Measurements from ENCODE around the gene COL9A1. TPM values are rescaled to one million over a fixed set of nuclear protein-coding genes. Genes with fewer than 3 reads are reported as not detected.

Gene COL9A1
- total RNA-seq, 1 donor from 2014 or later, result 8.1 TPM

DNA sequence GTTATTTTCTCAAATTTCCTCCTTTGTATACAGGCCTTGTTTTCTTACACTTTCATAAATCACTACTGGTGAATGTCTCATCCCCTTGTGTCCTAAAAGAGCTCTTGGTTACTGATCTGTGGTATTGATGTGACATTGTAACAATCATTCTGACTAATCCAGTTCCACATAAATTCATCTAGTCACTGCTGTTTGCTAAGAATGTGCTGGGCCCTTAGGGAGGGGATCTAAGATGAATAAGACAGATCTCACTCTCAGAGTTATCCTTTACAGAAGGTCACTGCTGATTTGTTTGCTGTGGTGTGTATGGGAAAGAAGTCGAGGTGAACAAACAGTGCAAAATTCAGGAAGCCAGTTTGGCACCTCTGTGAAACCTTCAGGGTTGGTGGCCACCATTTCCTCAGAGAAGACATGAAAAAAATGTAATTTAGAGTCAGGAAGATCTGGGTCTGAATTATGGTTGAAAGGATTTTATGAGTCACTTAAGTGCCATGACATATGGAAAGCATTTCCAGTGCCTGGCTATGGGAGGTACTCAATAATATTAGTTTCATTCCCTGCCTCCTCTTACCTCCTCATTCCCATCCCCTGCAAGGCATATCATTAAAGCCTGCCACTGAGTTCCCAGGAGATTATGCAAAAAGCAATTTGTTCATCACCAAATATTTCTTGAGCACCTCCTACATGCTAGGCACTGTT is 121.8 kb downstream of the COL9A1 start:
- no peak overlapping the region for H3K4me3 Mint-ChIP-seq (ENCODE audit: low read depth)
- no peak for DNase-seq (ENCODE audit: low spot score, unreplicated experiment)
- peaks cover 8% of the 10 kb centered on the region for H3K9me3 Mint-ChIP-seq (ENCODE audit: low read depth)
- TF ChIP-seq, protein P1, sequence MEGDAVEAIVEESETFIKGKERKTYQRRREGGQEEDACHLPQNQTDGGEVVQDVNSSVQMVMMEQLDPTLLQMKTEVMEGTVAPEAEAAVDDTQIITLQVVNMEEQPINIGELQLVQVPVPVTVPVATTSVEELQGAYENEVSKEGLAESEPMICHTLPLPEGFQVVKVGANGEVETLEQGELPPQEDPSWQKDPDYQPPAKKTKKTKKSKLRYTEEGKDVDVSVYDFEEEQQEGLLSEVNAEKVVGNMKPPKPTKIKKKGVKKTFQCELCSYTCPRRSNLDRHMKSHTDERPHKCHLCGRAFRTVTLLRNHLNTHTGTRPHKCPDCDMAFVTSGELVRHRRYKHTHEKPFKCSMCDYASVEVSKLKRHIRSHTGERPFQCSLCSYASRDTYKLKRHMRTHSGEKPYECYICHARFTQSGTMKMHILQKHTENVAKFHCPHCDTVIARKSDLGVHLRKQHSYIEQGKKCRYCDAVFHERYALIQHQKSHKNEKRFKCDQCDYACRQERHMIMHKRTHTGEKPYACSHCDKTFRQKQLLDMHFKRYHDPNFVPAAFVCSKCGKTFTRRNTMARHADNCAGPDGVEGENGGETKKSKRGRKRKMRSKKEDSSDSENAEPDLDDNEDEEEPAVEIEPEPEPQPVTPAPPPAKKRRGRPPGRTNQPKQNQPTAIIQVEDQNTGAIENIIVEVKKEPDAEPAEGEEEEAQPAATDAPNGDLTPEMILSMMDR (IDR thresholded peaks at IDR 0.05; ENCODE audit: unreplicated experiment), result no peak
- no peaks in the 10 kb centered on the region for H3K27me3 Mint-ChIP-seq
- peaks cover 5% of the 10 kb centered on the region for H3K36me3 Mint-ChIP-seq (ENCODE audit: insufficient read depth)
- no peak overlapping the region for H3K27ac Mint-ChIP-seq
- no peaks in the 10 kb centered on the region for H3K4me1 Mint-ChIP-seq (ENCODE audit: low read depth)

DNA sequence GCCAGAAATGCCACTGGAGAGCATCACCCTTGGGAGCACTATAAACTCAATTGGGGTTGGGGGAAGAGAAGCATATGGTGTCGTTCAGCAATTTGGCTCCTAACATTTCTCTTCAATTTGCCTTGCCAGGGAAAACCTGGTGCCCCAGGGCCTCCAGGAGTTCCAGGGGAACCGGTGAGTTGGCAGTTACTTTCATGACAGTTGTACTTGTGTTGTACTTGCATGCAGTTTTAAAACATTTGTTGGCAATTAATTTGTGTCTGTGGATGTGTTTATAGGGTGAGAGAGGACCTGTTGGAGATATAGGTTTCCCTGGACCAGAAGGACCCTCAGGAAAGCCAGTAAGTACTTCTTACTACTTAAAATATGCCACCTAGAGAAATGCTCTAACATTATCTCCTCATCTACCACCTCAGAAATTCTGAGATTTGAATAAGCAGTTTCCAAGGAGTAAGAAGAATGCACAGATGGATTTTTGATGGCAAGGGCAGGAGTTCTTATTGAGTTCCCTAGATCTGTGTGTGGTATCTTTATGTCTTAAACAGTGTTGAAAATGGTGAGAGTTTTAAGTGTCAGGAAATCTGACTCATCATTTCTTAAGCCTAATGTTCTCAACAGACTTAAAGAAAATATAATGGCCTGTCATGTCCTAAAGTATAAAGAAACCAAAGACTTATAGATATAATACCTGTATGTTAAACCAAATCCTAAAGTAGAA is 122.5 kb downstream of the COL9A1 start:
- H3K27me3 Mint-ChIP-seq, result no peaks in the 10 kb centered on the region
- TF ChIP-seq, protein P1 (IDR thresholded peaks at IDR 0.05; ENCODE audit: unreplicated experiment), result no peak
- H3K36me3 Mint-ChIP-seq (ENCODE audit: insufficient read depth), result peaks cover 5% of the 10 kb centered on the region
- H3K9me3 Mint-ChIP-seq (ENCODE audit: low read depth), result peaks cover 8% of the 10 kb centered on the region
- H3K4me1 Mint-ChIP-seq (ENCODE audit: low read depth), result no peaks in the 10 kb centered on the region
- H3K27ac Mint-ChIP-seq, result no peak overlapping the region
- no peak overlapping the region for H3K4me3 Mint-ChIP-seq (ENCODE audit: low read depth)
- DNase-seq (ENCODE audit: low spot score, unreplicated experiment), result no peak

DNA sequence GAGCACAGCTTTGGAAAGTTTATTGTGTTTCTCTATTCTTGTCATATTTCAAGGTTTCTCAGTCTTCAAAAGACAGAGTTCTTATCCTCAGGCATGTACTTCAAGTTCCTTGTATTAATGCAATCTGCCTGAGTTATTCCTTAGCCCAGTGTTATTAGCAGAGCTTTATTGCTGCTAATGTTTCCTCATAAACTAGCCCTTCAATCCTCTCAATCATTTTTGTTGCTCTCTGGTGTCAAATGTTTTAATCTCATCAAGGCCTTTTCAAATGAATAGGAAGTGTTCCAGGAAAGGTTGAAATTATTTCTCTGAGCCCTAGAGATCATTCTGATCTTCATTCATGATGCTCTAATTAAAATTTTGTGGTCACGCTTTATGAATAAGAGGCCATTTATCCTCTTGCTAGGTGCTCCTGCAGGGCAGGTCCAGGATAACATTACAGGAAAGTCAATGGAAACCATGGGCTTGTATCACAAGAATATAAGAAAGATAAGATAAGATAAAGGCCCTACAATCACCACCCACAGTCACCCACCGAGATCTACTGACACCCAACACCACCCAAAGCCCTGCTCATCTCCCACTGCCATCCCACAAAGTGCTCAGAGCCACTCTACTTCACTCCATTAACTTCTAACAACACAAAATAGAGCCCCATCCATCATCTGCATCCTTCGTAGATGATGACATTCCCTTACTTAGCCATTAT is 125.9 kb downstream of the COL9A1 start:
- no peaks in the 10 kb centered on the region for H3K27me3 Mint-ChIP-seq
- no peak for DNase-seq (ENCODE audit: low spot score, unreplicated experiment)
- H3K27ac Mint-ChIP-seq, result no peak overlapping the region
- H3K9me3 Mint-ChIP-seq (ENCODE audit: low read depth), result peaks cover 8% of the 10 kb centered on the region
- no peaks in the 10 kb centered on the region for H3K4me1 Mint-ChIP-seq (ENCODE audit: low read depth)
- H3K36me3 Mint-ChIP-seq (ENCODE audit: insufficient read depth), result peaks cover 5% of the 10 kb centered on the region
- no peak overlapping the region for H3K4me3 Mint-ChIP-seq (ENCODE audit: low read depth)
- TF ChIP-seq, protein P1 (IDR thresholded peaks at IDR 0.05; ENCODE audit: unreplicated experiment), result no peak

DNA sequence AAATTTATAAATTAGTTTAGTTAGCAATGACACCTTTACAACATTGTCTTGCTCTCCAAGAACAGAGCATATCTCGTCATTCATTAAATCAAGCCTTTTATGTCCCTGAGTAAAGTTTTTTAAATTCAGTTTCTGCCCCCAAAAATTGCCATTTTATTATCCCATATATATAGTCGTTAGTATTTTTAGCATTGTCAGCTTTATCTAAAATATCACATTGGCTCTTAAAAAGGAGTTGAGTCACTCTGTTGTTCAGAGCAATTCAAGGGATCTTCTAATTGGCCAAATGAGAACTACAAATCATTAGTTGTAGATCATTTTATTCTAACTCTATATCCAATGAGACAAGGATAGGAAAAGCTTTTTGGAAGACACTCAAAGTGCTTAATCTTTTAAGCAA is 127.1 kb downstream of the COL9A1 start:
- Mint-ChIP-seq H3K27ac (no peak overlapping the region), H3K27me3 (no peaks in the 10 kb centered on the region), H3K9me3 (ENCODE audit: low read depth) (peaks cover 8% of the 10 kb centered on the region), H3K4me1 (ENCODE audit: low read depth) (peaks cover 4% of the 10 kb centered on the region), H3K36me3 (ENCODE audit: insufficient read depth) (peaks cover 5% of the 10 kb centered on the region), H3K4me3 (ENCODE audit: low read depth) (no peak overlapping the region)
- no peak for DNase-seq (ENCODE audit: low spot score, unreplicated experiment)
- TF ChIP-seq, protein P1 (IDR thresholded peaks at IDR 0.05; ENCODE audit: unreplicated experiment), result no peak

DNA sequence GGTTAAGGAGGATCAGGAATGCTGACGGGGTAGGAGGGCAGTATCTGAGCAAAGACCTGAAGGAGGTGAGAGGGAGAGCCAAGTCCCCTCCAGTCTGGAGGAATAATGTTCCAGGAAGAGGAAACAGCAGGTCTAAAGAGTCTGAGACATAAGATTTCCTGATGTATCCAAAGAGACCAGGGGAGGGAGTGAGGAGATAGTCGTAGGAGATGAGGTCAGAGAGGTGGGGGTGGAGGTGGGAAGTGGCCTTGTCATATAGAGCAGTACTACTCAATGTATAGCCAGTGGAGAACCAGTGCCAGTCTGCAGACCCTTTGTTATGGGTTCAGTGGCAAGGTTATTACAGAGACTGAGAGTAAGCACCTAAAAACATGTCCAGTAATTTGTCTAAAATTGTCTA is 130.6 kb downstream of the COL9A1 start:
- no peaks in the 10 kb centered on the region for H3K36me3 Mint-ChIP-seq (ENCODE audit: insufficient read depth)

More for the DNA sequence above, 130.6 kb downstream of the COL9A1 start:
- Mint-ChIP-seq H3K9me3 (ENCODE audit: low read depth) (no peaks in the 10 kb centered on the region), H3K4me3 (ENCODE audit: low read depth) (no peak overlapping the region), H3K4me1 (ENCODE audit: low read depth) (peaks cover 10% of the 10 kb centered on the region), H3K27me3 (peaks cover 2% of the 10 kb centered on the region), H3K27ac (no peak overlapping the region)
- TF ChIP-seq, protein P1 (IDR thresholded peaks at IDR 0.05; ENCODE audit: unreplicated experiment), result no peak
- no peak for DNase-seq (ENCODE audit: low spot score, unreplicated experiment)

Measured in progenitor cell of endocrine pancreas (in vitro differentiated cells).